Fibroblast of lung (primary cell): Measurements from ENCODE around the gene RRP12. TPM values are rescaled to one million over a fixed set of nuclear protein-coding genes. Genes with fewer than 3 reads are reported as not detected.

Source experiments
- DNase-seq, 2 donors: peaks; one replicate each; pipeline versions ENCODE4 v3.0.0 to v3.0.0-alpha.2; 2010; ENCODE audit warnings: low read depth in 2 of 2
- H2AFZ ChIP-seq: 2 replicates; pipeline ENCODE4 v1.5.1; 2012; ENCODE audit warnings: low read length, control low read depth, inconsistent platforms
- H3K27ac ChIP-seq: 2 replicates; pipeline ENCODE4 v1.5.1; 2011; ENCODE audit warnings: low read length, control low read depth; ENCODE audit not compliant: insufficient read depth
- H3K27me3 ChIP-seq: 2 replicates; pipeline ENCODE4 v1.5.1; 2011; ENCODE audit warnings: mild to moderate bottlenecking, low read length; ENCODE audit not compliant: control insufficient read depth, insufficient read depth
- H3K36me3 ChIP-seq: 2 replicates; pipeline ENCODE4 v1.5.1; 2011; ENCODE audit warnings: low read length; ENCODE audit not compliant: control insufficient read depth, insufficient read depth
- H3K4me1 ChIP-seq: 2 replicates; pipeline ENCODE4 v1.5.1; 2011; ENCODE audit warnings: low read length; ENCODE audit not compliant: control insufficient read depth, insufficient read depth; ENCODE audit errors: extremely low read depth
- H3K4me2 ChIP-seq: 2 replicates; pipeline ENCODE4 v1.5.1; 2011; ENCODE audit warnings: low read length, control low read depth; ENCODE audit not compliant: insufficient read depth; ENCODE audit errors: extremely low read depth
- H3K4me3 ChIP-seq, 4 experiments: fragments of 200-600 bp in 1 of 4; sonication (generic) in 1 of 4; replicated peaks in 1 of 4; 2 replicates each; pipeline ENCODE4 v1.5.1; 2011 to 2016; ENCODE audit warnings: low read length in 4 of 4, low read depth in 3 of 4, mild to moderate bottlenecking in 3 of 4, control low read depth in 2 of 4, inconsistent platforms in 1 of 4, mixed read lengths in 1 of 4; ENCODE audit not compliant: insufficient read depth in 1 of 4; ENCODE audit errors: control extremely low read depth in 1 of 4
- H3K79me2 ChIP-seq: 2 replicates; pipeline ENCODE4 v1.5.1; 2012; ENCODE audit warnings: mild to moderate bottlenecking, low read length, inconsistent platforms; ENCODE audit not compliant: control insufficient read depth, insufficient read depth
- H3K9ac ChIP-seq: 2 replicates; pipeline ENCODE4 v1.5.1; 2011; ENCODE audit warnings: mild to moderate bottlenecking, low read length, control low read depth; ENCODE audit not compliant: insufficient read depth
- H3K9me3 ChIP-seq: 2 replicates; pipeline ENCODE4 v1.5.1; 2012; ENCODE audit warnings: low read depth, low read length; ENCODE audit not compliant: control insufficient read depth, insufficient read depth
- H4K20me1 ChIP-seq: 2 replicates; pipeline ENCODE4 v1.5.1; 2011; ENCODE audit warnings: low read length; ENCODE audit not compliant: control insufficient read depth, insufficient read depth; ENCODE audit errors: extremely low read depth
- CTCF ChIP-seq, 2 donors: IDR thresholded peaks in 1 of 2; conservative IDR thresholded peaks in 1 of 2; 1 replicate in 1 of 2; 2 replicates in 1 of 2; pipeline ENCODE4 v1.5.1; 2011 to 2012; ENCODE audit warnings: low read length in 2 of 2, control low read depth in 1 of 2, inconsistent platforms in 1 of 2, low read depth in 1 of 2, mild to moderate bottlenecking in 1 of 2
- EZH2 ChIP-seq: IDR thresholded peaks from 2 replicates; pipeline ENCODE4 v1.5.1; 2012; ENCODE audit warnings: low read length, control low read depth, mild to moderate bottlenecking; ENCODE audit errors: missing control alignments
- polyA plus RNA-seq, 2 donors: library from polyadenylated mRNA; depleted of rRNA in 1 of 2; stranded (reverse) in 1 of 2; unstranded in 1 of 2; fragments of >200 nt; gene quantifications; 2 replicates each; pipeline ENCODE4 v1.2.1, GENCODE V29; 2011 to 2012; ENCODE audit warnings: missing spikeins in 1 of 2
- total RNA-seq: library from RNA; depleted of rRNA; stranded (reverse); fragments of >200 nt; gene quantifications from 2 replicates; pipeline ENCODE4 v1.2.1, GENCODE V29; 2014

RRP12 gene
- total and polyA plus RNA-seq, 2 donors (not counting 1 experiment from before 2014, with no cell fraction given): 6.1 to 10.7 TPM

GRCh38 chr10:97336446-97336845 is 64.7 kb downstream of the RRP12 start:
- no peaks in the 10 kb centered on the region for H4K20me1 ChIP-seq
- H3K79me2 ChIP-seq: peaks cover 4% of the 10 kb centered on the region
- H3K9ac ChIP-seq: no peak overlapping the region
- no peak overlapping the region for H3K4me2 ChIP-seq
- no peak for DNase-seq
- TF ChIP-seq EZH2 (no peak), CTCF (conservative IDR thresholded peaks at IDR 0.05 in 1 of 2, IDR thresholded peaks at IDR 0.05 in 1 of 2; ENCODE audit: low read depth in 1 of 2, low read length in 2 of 2) (no peak)
- H3K4me3 ChIP-seq: no peak overlapping the region
- H2AFZ ChIP-seq: no peak overlapping the region
- H3K27ac ChIP-seq: no peak overlapping the region
- H3K27me3 ChIP-seq: peaks cover 15% of the 10 kb centered on the region
- H3K36me3 ChIP-seq: no peaks in the 10 kb centered on the region
- no peaks in the 10 kb centered on the region for H3K9me3 ChIP-seq
- peaks cover 2% of the 10 kb centered on the region for H3K4me1 ChIP-seq

GRCh38 chr10:97336006-97336405 is 65.1 kb downstream of the RRP12 start:
- Histone ChIP-seq H3K4me3 (no peak overlapping the region), H2AFZ (no peak overlapping the region), H3K79me2 (peaks cover 4% of the 10 kb centered on the region), H3K27me3 (peaks cover 15% of the 10 kb centered on the region), H3K9me3 (no peaks in the 10 kb centered on the region), H3K36me3 (no peaks in the 10 kb centered on the region), H3K27ac (no peak overlapping the region), H3K4me2 (no peak overlapping the region), H4K20me1 (no peaks in the 10 kb centered on the region), H3K4me1 (peaks cover 2% of the 10 kb centered on the region), H3K9ac (no peak overlapping the region)
- no peak for DNase-seq
- TF ChIP-seq CTCF (conservative IDR thresholded peaks at IDR 0.05 in 1 of 2, IDR thresholded peaks at IDR 0.05 in 1 of 2; ENCODE audit: low read depth in 1 of 2, low read length in 2 of 2): no peak
- no peak for TF ChIP-seq EZH2

GRCh38 chr10:97335188-97335619 is 65.9 kb downstream of the RRP12 start:
- peak overlapping the region; percentile 100 for H3K9ac ChIP-seq
- peak overlapping the region; percentile 98 for H3K27ac ChIP-seq
- peak overlapping the region; percentile 57 for H2AFZ ChIP-seq
- peaks cover 2% of the 10 kb centered on the region for H3K4me1 ChIP-seq
- DNase-seq: no peak
- H3K9me3 ChIP-seq: no peaks in the 10 kb centered on the region
- peaks cover 4% of the 10 kb centered on the region for H3K79me2 ChIP-seq
- TF ChIP-seq CTCF (conservative IDR thresholded peaks at IDR 0.05 in 1 of 2, IDR thresholded peaks at IDR 0.05 in 1 of 2; ENCODE audit: low read depth in 1 of 2, low read length in 2 of 2) (no peak), EZH2 (no peak)
- no peaks in the 10 kb centered on the region for H3K36me3 ChIP-seq
- H4K20me1 ChIP-seq: no peaks in the 10 kb centered on the region
- peaks cover 15% of the 10 kb centered on the region for H3K27me3 ChIP-seq
- peak overlapping the region; percentile 75 for H3K4me2 ChIP-seq
- peak overlapping the region; percentile 38 to 72 (median 53) for H3K4me3 ChIP-seq
